C4-2B (cell line): ENCODE measurements around the gene SGCG.

Experiments used
- ZFX ChIP-seq: fragments of 450-650 bp; IDR thresholded peaks from 2 replicates; pipeline ENCODE4 v1.6.1; 2017
- TF ChIP-seq, protein P1 (sequence below): fragments of 450-650 bp; conservative IDR thresholded peaks from 2 replicates; pipeline ENCODE4 v1.5.1; 2017; ENCODE audit warnings: mild to moderate bottlenecking

DNA sequence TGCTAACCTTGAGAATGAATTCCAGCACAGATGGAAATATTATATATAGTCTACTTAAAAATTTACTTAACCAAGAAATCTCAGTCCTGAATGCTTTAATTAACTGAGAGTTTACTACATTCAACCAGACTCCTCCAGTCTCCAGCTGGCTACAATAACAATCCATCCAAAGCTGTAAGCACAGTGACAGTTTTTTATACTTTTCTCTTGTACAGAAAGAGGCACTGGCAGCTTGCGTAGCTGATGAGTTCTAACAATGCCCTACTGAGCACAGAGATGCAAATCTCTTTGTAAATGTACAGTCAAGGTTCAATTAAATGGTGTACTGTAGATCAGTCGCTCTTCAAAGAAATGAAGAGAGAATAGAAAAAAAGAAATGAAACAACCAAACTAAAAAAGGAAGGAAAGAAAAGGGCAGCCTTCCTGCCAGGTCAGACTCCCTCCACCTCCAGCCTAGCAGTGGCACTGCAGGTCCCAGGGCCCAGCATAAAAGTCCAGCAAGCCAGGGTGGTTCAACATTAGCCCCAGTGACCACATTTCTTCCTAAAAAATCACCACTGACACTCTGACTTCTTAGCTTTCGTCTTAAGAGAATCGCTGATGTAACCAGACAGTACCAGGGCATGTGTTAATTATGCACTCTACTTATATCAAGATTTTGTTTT lies 164.3 kb downstream of the SGCG start:
- TF ChIP-seq, protein P1, sequence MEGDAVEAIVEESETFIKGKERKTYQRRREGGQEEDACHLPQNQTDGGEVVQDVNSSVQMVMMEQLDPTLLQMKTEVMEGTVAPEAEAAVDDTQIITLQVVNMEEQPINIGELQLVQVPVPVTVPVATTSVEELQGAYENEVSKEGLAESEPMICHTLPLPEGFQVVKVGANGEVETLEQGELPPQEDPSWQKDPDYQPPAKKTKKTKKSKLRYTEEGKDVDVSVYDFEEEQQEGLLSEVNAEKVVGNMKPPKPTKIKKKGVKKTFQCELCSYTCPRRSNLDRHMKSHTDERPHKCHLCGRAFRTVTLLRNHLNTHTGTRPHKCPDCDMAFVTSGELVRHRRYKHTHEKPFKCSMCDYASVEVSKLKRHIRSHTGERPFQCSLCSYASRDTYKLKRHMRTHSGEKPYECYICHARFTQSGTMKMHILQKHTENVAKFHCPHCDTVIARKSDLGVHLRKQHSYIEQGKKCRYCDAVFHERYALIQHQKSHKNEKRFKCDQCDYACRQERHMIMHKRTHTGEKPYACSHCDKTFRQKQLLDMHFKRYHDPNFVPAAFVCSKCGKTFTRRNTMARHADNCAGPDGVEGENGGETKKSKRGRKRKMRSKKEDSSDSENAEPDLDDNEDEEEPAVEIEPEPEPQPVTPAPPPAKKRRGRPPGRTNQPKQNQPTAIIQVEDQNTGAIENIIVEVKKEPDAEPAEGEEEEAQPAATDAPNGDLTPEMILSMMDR = no peak
- no peak for TF ChIP-seq ZFX
